GM12878 (cell line): Measurements from ENCODE around the gene IL16. TPM values are rescaled to one million over a fixed set of nuclear protein-coding genes. Genes with fewer than 3 reads are reported as not detected.

Experiments
- ATAC-seq: fragments of 200-7000 bp; cut with Tn5 transposase; 3 replicates; pipeline ENCODE4 v1.9.1; 2020; ENCODE audit warnings: mild to moderate bottlenecking, moderate library complexity
- BruUV-seq: library from RNA; stranded (reverse); fragments of 400-500 nt; replicated peaks from 2 replicates; lab custom pipeline; 2021; lab: Mats Ljungman, UMichigan
- CTCF ChIA-PET: fragments of 300-600 bp; sonication (Branson Sonifier 250); formaldehyde crosslinking; extraction: SDS; loops from one replicate; lab custom pipeline; 2021; ENCODE audit warnings: inconsistent platforms; lab: Yijun Ruan, JAX
- POLR2A ChIA-PET: fragments of 350-600 bp; formaldehyde crosslinking; extraction: SDS; loops from one replicate; lab custom pipeline; 2021; ENCODE audit warnings: inconsistent platforms; lab: Charles Lee
- RAD21 ChIA-PET: fragments of 300-600 bp; sonication (Branson Sonifier 250); formaldehyde crosslinking; loops from one replicate; lab custom pipeline; 2023; ENCODE audit warnings: antibody characterized with exemption; ENCODE audit not compliant: unreplicated experiment; lab: Charles Lee
- SMC1A ChIA-PET: fragments of 300-600 bp; sonication (Branson Sonifier 250); formaldehyde crosslinking; loops from one replicate; lab custom pipeline; 2023; ENCODE audit not compliant: unreplicated experiment, uncharacterized antibody; lab: Charles Lee
- DNase-seq: peaks from one replicate; pipeline ENCODE4 v3.0.0-alpha.2; 2011; ENCODE audit warnings: low read depth, low spot score
- FAIRE-seq: peaks from 3 replicates; lab custom pipeline; 2011; peaks lifted over from hg19 to GRCh38; lab: Jason Lieb, UNC
- H2AFZ ChIP-seq: 2 replicates; pipeline ENCODE4 v1.6.0; 2011; ENCODE audit warnings: low read depth, low read length, control low read depth; ENCODE audit not compliant: control insufficient read depth
- H3K27ac ChIP-seq: 2 replicates; pipeline ENCODE4 v1.5.1; 2011; ENCODE audit warnings: control low read depth; ENCODE audit not compliant: control insufficient read depth, insufficient read depth
- H3K27me3 ChIP-seq, 2 experiments: replicated peaks in 1 of 2; 2 replicates each; pipeline versions ENCODE4 v1.6.0 to v1.6.1; 2011; ENCODE audit warnings: low read length in 1 of 2; ENCODE audit not compliant: control insufficient read depth in 2 of 2, insufficient read depth in 2 of 2
- H3K36me3 ChIP-seq, 2 experiments: 2 replicates each; pipeline ENCODE4 v1.5.1; 2011; ENCODE audit warnings: low read length in 1 of 2; ENCODE audit not compliant: control insufficient read depth in 2 of 2, insufficient read depth in 2 of 2
- H3K4me1 ChIP-seq: 2 replicates; pipeline ENCODE4 v1.6.1; 2011; ENCODE audit warnings: mild to moderate bottlenecking, low read length, moderate library complexity, mixed read lengths; ENCODE audit not compliant: control insufficient read depth, insufficient read depth
- H3K4me2 ChIP-seq: 2 replicates; pipeline ENCODE4 v1.6.0; 2011; ENCODE audit warnings: control low read depth; ENCODE audit not compliant: control insufficient read depth, insufficient read depth
- H3K4me3 ChIP-seq: fragments of 200-600 bp; sonication (generic); 2 replicates; pipeline ENCODE4 v1.5.1; 2016
- H3K79me2 ChIP-seq: 2 replicates; pipeline ENCODE4 v1.6.0; 2011; ENCODE audit warnings: low read length; ENCODE audit not compliant: control insufficient read depth, insufficient read depth
- H3K9ac ChIP-seq: 2 replicates; pipeline ENCODE4 v1.8.0; 2011; ENCODE audit warnings: low read length, control low read depth, mixed read lengths; ENCODE audit not compliant: control insufficient read depth, insufficient read depth
- H3K9me3 ChIP-seq: replicated peaks from 3 replicates; pipeline ENCODE4 v1.5.1; 2011; ENCODE audit warnings: mild to moderate bottlenecking, low read length; ENCODE audit not compliant: control insufficient read depth, insufficient read depth
- H4K20me1 ChIP-seq: 2 replicates; pipeline ENCODE4 v1.6.0; 2011; ENCODE audit not compliant: control insufficient read depth, insufficient read depth
- CBFB ChIP-seq: IDR thresholded peaks from 2 replicates; pipeline ENCODE4 v1.6.1; 2016; ENCODE audit warnings: antibody characterized with exemption, low read depth
- GATAD2B ChIP-seq: fragments of 450-650 bp; conservative IDR thresholded peaks from 2 replicates; pipeline ENCODE4 v1.6.1; 2017; ENCODE audit warnings: low read depth, mild to moderate bottlenecking, moderate library complexity
- KAT2A ChIP-seq: conservative IDR thresholded peaks from 2 replicates; pipeline ENCODE4 v1.6.1; 2011; ENCODE audit warnings: low read depth, low read length; ENCODE audit not compliant: control insufficient read depth
- MEF2A ChIP-seq: IDR thresholded peaks from 2 replicates; pipeline ENCODE4 v1.6.1; 2011; ENCODE audit warnings: low read depth, mild to moderate bottlenecking, low read length, moderate library complexity; ENCODE audit not compliant: insufficient read depth
- NFIC ChIP-seq: IDR thresholded peaks from 2 replicates; pipeline ENCODE4 v1.6.1; 2012; ENCODE audit warnings: low read depth, mild to moderate bottlenecking, inconsistent platforms, low read length, moderate library complexity
- NFXL1 ChIP-seq: fragments of 450-650 bp; IDR thresholded peaks from 2 replicates; pipeline ENCODE4 v1.6.1; 2017; ENCODE audit warnings: antibody characterized with exemption, mild to moderate bottlenecking, borderline replicate concordance
- NKRF ChIP-seq: fragments of 450-650 bp; conservative IDR thresholded peaks from 2 replicates; pipeline ENCODE4 v1.6.1; 2017; ENCODE audit warnings: mild to moderate bottlenecking, moderate library complexity
- PAX5 ChIP-seq: IDR thresholded peaks from 2 replicates; pipeline ENCODE4 v1.6.1; 2011; ENCODE audit warnings: low read depth, low read length, borderline replicate concordance
- POLR2AphosphoS5 ChIP-seq: IDR thresholded peaks from 2 replicates; pipeline ENCODE4 v1.6.1; 2011; ENCODE audit warnings: mild to moderate bottlenecking, low read length, inconsistent platforms
- RAD51 ChIP-seq: fragments of 450-650 bp; IDR thresholded peaks from 2 replicates; pipeline ENCODE4 v1.6.1; 2016; ENCODE audit warnings: moderate library complexity, mild to moderate bottlenecking, inconsistent platforms
- SRF ChIP-seq, 2 experiments: IDR thresholded peaks; 2 replicates each; pipeline ENCODE4 v1.6.1; 2011; ENCODE audit warnings: low read depth in 2 of 2, low read length in 2 of 2, mild to moderate bottlenecking in 1 of 2, moderate library complexity in 1 of 2
- TCF12 ChIP-seq: IDR thresholded peaks from 2 replicates; pipeline ENCODE4 v1.6.1; 2011; ENCODE audit warnings: low read depth, mild to moderate bottlenecking, low read length
- USF1 ChIP-seq: IDR thresholded peaks from 2 replicates; pipeline ENCODE4 v1.6.1; 2011; ENCODE audit warnings: borderline replicate concordance, low read depth, mild to moderate bottlenecking, moderate library complexity, mixed read lengths, low read length; ENCODE audit not compliant: insufficient read depth; ENCODE audit errors: extremely low read length
- ZZZ3 ChIP-seq: IDR thresholded peaks from 2 replicates; pipeline ENCODE4 v1.6.1; 2011; ENCODE audit warnings: low read depth; ENCODE audit not compliant: control insufficient read depth, insufficient read length
- WGBS: methylation state at CpG from one replicate; pipeline ENCODE4 v1.1.6; 2016; ENCODE audit warnings: low lambda C conversion rate; ENCODE audit not compliant: insufficient replicate concordance, insufficient coverage; ENCODE audit errors: missing lambda C conversion rate; 5-methylcytosine and 5-hydroxymethylcytosine counted together
- in situ Hi-C: fragments of 300-500 bp; cut with MboI; formaldehyde crosslinking; loops from 9 replicates; pipeline ENCODE4 v1.14.3; 2018; ENCODE audit warnings: mixed read lengths
- intact Hi-C: fragments of 100-400 bp; cut with micrococcal nuclease; formaldehyde crosslinking; loops from one replicate; pipeline ENCODE4 v1.14.2; 2022; ENCODE audit not compliant: unreplicated experiment
- polyA plus RNA-seq, 11 experiments: library from polyadenylated mRNA; depleted of rRNA in 4 of 11; unstranded in 6 of 11; stranded (reverse) in 5 of 11; fragments of >200 nt; fragmentation: Nextera tagmentation in 4 of 11; fragmentation: Illumina TruSeq in 1 of 11; extraction: Ambion mirVana in 4 of 11; extraction: Trizol in 1 of 11; gene quantifications; 1 replicate in 1 of 11; 2 replicates in 10 of 11; pipeline versions ENCODE4 v1.2.1 to v1.2.3, GENCODE V29; 2011 to 2016; ENCODE audit warnings: inconsistent platforms in 2 of 11, missing spikeins in 2 of 11, low read depth in 1 of 11
- total RNA-seq, 4 experiments: library from RNA; depleted of rRNA in 3 of 4; stranded (reverse); fragments of >200 nt in 3 of 4; fragmentation: Illumina TruSeq in 1 of 4; extraction: Trizol in 1 of 4; gene quantifications; 2 replicates each; pipeline versions ENCODE4 v1.2.1 to v1.2.3, GENCODE V29; 2013 to 2021
- TF ChIP-seq, protein P1 (sequence below): IDR thresholded peaks from 2 replicates; pipeline ENCODE4 v1.6.1; 2011; ENCODE audit warnings: low read depth, low read length, improper control_type of control experiment, borderline replicate concordance
- TF ChIP-seq, protein P2 (sequence below): fragments of 450-650 bp; IDR thresholded peaks from 2 replicates; pipeline ENCODE4 v1.6.1; 2016; ENCODE audit warnings: mild to moderate bottlenecking

IL16 gene
- total and polyA plus RNA-seq, 10 of the 15 experiments (the other 5 are each of a cell fraction or from before 2014, with no cell fraction given): 21.7 to 206 (median 44.5) TPM

GRCh38 chr15:81294516-81294880 is 97.8 kb downstream of the IL16 start:
- POLR2A ChIA-PET: interaction anchor here (1.7 to 5.3 kb wide), 5 partner anchors 8 to 29 kb away, joined by 3 to 103 read pairs (median 20); partner anchors contain the start of gene STARD5
- H3K36me3 ChIP-seq: no peaks in the 10 kb centered on the region
- H3K4me3 ChIP-seq: peak overlapping the region; percentile 60; the same call in 1 of the 2 replicates
- CTCF ChIA-PET: interaction anchor here (0.6 to 6.6 kb wide), 12 partner anchors 8 to 665 kb away, joined by 3 to 66 read pairs (median 6); partner anchors contain the start of gene STARD5
- peak overlapping the region; percentile 100 for H3K4me2 ChIP-seq
- peaks cover 59% of the 10 kb centered on the region for H3K79me2 ChIP-seq
- H3K4me1 ChIP-seq: peaks cover 64% of the 10 kb centered on the region
- DNase-seq (no peak), FAIRE-seq (no peak), ATAC-seq (peak; percentile 34)
- no peak overlapping the region; the same call in 1 of the 2 replicates for H2AFZ ChIP-seq
- in situ Hi-C loops (loop anchor here (10.0 to 25.0 kb wide), 5 partner anchors 300 to 1918 kb away; partner anchors contain the start of genes HDGFL3 and RPS17), intact Hi-C loops (loop anchor here (1.0 to 10.0 kb wide), 3 partner anchors 19 to 750 kb away; partner anchors contain the start of gene MEX3B)
- H4K20me1 ChIP-seq: no peaks in the 10 kb centered on the region
- RAD21 ChIA-PET: interaction anchor here (1.2 to 8.4 kb wide), 7 partner anchors 9 to 29 kb away, joined by 3 to 83 read pairs (median 12); partner anchors contain the start of gene STARD5
- H3K9me3 ChIP-seq: no peaks in the 10 kb centered on the region
- 19% methylated on average over 6 of the region's 6 CpGs for WGBS
- no TSS peak for BruUV-seq
- peak overlapping the region; percentile 92 for H3K9ac ChIP-seq
- SMC1A ChIA-PET: interaction anchor here (0.7 to 9.6 kb wide), 8 partner anchors 8 to 30 kb away, joined by 3 to 109 read pairs (median 18); no protein-coding TSS in a partner anchor
- peak overlapping the region; percentile 99 for H3K27ac ChIP-seq
- H3K27me3 ChIP-seq: no peaks in the 10 kb centered on the region
- TF ChIP-seq CBFB: no peak
- 0 out of 2 replicates have a peak, but pooled peaks have one; percentile 11 for TF ChIP-seq MEF2A
- no peak for TF ChIP-seq PAX5
- no peak for TF ChIP-seq NFXL1
- TF ChIP-seq GATAD2B: no peak
- no peak for TF ChIP-seq NFIC
- peak; percentile 76 for TF ChIP-seq RAD51
- TF ChIP-seq POLR2AphosphoS5: no peak; the same call in 1 of the 2 replicates
- 0 out of 2 replicates have a peak, but pooled peaks have one; percentile 23 for TF ChIP-seq NKRF
- TF ChIP-seq, protein P1, sequence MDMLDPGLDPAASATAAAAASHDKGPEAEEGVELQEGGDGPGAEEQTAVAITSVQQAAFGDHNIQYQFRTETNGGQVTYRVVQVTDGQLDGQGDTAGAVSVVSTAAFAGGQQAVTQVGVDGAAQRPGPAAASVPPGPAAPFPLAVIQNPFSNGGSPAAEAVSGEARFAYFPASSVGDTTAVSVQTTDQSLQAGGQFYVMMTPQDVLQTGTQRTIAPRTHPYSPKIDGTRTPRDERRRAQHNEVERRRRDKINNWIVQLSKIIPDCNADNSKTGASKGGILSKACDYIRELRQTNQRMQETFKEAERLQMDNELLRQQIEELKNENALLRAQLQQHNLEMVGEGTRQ: peak; percentile 36; the same call in 1 of the 2 replicates
- 0 out of 2 replicates have a peak, but pooled peaks have one; percentile 20 for TF ChIP-seq TCF12
- TF ChIP-seq KAT2A: no peak
- no peak for TF ChIP-seq SRF (IDR thresholded peaks at IDR 0.05; ENCODE audit: low read depth in 2 of 2, low read length in 2 of 2)
- no peak for TF ChIP-seq ZZZ3
- TF ChIP-seq USF1: peak; percentile 50
- TF ChIP-seq, protein P2, sequence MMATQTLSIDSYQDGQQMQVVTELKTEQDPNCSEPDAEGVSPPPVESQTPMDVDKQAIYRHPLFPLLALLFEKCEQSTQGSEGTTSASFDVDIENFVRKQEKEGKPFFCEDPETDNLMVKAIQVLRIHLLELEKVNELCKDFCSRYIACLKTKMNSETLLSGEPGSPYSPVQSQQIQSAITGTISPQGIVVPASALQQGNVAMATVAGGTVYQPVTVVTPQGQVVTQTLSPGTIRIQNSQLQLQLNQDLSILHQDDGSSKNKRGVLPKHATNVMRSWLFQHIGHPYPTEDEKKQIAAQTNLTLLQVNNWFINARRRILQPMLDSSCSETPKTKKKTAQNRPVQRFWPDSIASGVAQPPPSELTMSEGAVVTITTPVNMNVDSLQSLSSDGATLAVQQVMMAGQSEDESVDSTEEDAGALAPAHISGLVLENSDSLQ: no peak
